Tibial artery (tissue), 4 donors: ENCODE results near the gene PFKL.

ENCODE experiments used
- DNase-seq, 2 donors: peaks; one replicate each; pipeline ENCODE4 v3.0.0-alpha.2; 2019
- H3K27ac ChIP-seq, 2 donors: fragments of 200-600 bp; sonication (generic) in 1 of 2; 1 replicate in 1 of 2; 2 replicates in 1 of 2; pipeline ENCODE4 v1.5.1; 2018 to 2019; ENCODE audit warnings: mild to moderate bottlenecking in 1 of 2
- H3K27me3 ChIP-seq, 2 donors: fragments of 200-600 bp; sonication (generic) in 1 of 2; one replicate each; pipeline versions ENCODE4 v1.5.1 to v1.6.0; 2016 to 2019
- H3K36me3 ChIP-seq, 3 donors: fragments of 200-600 bp; sonication (generic) in 2 of 3; one replicate each; pipeline ENCODE4 v1.5.1; 2016 to 2019; ENCODE audit warnings: mild to moderate bottlenecking in 2 of 3
- H3K4me1 ChIP-seq, 4 donors: fragments of 200-600 bp; sonication (generic) in 2 of 4; 1 replicate in 3 of 4; 2 replicates in 1 of 4; pipeline ENCODE4 v1.5.1; 2016 to 2019
- H3K4me3 ChIP-seq, 2 donors: fragments of 200-600 bp; sonication (generic) in 1 of 2; 1 replicate in 1 of 2; 2 replicates in 1 of 2; pipeline ENCODE4 v1.5.1; 2018 to 2019; ENCODE audit warnings: mild to moderate bottlenecking in 2 of 2
- H3K9me3 ChIP-seq, 3 donors: fragments of 200-600 bp; sonication (generic) in 1 of 3; one replicate each; pipeline ENCODE4 v1.5.1; 2016 to 2019
- CTCF ChIP-seq, 2 experiments: fragments of 200-600 bp in 1 of 2; fragments of 450-650 bp in 1 of 2; IDR thresholded peaks; one replicate each; pipeline ENCODE4 v1.5.1; 2017 to 2019; ENCODE audit warnings: antibody characterized with exemption in 2 of 2, mild to moderate bottlenecking in 1 of 2, moderate library complexity in 1 of 2
- intact Hi-C: fragments of 100-400 bp; cut with DNase I; formaldehyde crosslinking; loops from one replicate; pipeline ENCODE4 v1.15.0; 2023; ENCODE audit warnings: low total_unique reads

PFKL gene

DNA sequence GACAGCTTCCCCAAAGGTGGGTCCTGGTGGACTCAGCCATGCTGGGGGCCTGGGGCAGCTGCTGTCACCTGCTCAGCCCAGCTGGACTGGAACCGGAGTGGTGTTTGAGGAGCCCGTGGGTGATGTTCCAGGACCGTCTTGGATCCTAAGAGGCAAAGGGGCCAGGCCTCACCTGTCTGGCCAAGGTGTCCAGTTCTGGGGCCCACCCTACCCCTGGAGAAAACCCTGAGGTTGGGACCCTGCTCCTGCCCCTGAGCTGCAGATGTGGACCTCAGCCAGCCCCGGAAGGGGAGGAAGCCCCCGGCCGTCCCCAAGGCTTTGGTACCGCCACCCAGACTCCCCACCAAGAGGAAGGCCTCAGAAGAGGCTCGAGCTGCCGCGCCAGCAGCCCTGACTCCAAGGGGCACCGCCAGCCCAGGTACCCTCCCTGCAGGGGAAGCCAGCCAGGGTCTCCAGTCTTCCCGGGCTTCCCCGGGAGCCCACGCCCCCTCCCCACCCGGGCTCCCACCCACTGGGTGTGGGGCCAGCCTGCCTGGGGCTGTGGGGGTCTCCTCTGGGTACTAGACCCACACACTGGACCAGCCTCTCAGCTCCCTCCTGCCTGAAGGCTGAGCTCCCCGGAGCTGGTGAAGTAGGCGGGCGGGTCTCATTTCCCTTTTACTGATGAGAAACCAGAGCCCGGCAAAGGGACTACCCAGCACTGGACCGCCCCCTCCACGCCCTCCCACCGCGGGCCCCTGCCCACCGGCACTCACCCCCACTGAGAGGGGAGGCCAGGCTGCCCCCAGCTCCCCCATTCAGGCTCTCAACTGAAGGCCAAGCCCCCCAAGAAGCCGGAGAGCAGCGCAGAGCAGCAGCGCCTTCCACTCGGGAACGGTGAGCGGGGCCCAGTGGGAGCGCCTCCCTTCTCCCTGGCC lies 12.9 kb upstream of the PFKL start:
- no peak for DNase-seq
- intact Hi-C loops, result no loop called here
- H3K27me3 ChIP-seq, result peaks cover 0 to 44% of the 10 kb centered on the region in 2 donors

DNA sequence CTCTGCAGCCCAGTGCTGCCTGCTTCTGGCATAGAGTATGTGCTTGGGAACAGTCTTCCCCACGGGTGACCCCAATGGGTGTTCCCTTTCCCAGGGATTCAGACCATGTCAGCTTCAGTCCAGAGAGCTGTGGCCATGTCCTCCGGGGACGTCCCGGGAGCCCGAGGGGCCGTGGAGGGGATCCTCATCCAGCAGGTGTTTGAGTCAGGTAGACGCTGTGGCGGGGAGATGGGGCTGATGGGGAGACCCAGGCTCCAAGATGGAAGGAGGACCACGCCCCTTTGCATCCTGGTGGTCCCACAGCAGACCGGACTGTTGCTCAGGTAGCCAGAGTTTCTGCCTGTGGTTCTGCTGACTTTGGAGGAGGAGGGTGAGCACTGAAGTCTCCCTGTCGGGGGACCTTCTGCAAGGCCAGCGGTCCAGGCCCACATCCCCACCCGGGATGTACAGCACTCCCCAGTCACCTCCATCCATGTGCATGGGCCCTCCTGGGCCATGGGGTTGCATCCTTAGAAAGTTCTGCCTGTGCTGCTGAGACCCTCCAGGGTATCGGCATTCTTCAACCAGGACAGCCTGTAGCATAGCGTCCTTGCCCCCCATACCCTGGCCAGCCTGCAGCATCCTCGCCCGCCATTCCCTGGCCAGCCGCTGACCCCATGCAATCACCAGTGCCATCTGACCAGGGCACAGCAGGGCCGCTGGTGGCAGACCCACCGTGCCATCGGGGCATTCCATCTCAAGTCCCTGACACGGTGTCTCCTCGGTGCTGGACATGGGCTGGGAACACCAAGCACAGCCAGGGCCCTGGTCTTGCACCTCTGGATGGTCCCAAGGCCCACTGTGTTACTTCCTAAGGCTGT lies 11.4 kb upstream of the PFKL start:
- H3K36me3 ChIP-seq, result no peaks in the 10 kb centered on the region
- no peak for TF ChIP-seq CTCF (IDR thresholded peaks at IDR 0.05)
- peaks cover 0 to 11% (median 4%) of the 10 kb centered on the region in 4 donors for H3K4me1 ChIP-seq
- no peak overlapping the region for H3K4me3 ChIP-seq
- DNase-seq, result no peak
- H3K27me3 ChIP-seq, result peaks cover 0 to 55% of the 10 kb centered on the region in 2 donors
- no peaks in the 10 kb centered on the region for H3K9me3 ChIP-seq
- no peak overlapping the region for H3K27ac ChIP-seq
- intact Hi-C loops, result no loop called here

More for the DNA sequence above, 12.9 kb upstream of the PFKL start:
- no peak overlapping the region for H3K27ac ChIP-seq
- H3K9me3 ChIP-seq, result no peaks in the 10 kb centered on the region
- H3K36me3 ChIP-seq, result no peaks in the 10 kb centered on the region
- no peak overlapping the region for H3K4me3 ChIP-seq
- no peak for TF ChIP-seq CTCF (IDR thresholded peaks at IDR 0.05)
- H3K4me1 ChIP-seq, result peaks cover 0 to 11% (median 4%) of the 10 kb centered on the region in 4 donors

GRCh38 chr21:44289381-44290010 lies 10.4 kb upstream of the PFKL start:
- TF ChIP-seq CTCF (IDR thresholded peaks at IDR 0.05), result no peak
- Histone ChIP-seq H3K36me3 (no peaks in the 10 kb centered on the region), H3K27ac (no peak overlapping the region), H3K4me1 (peaks cover 0 to 16% (median 7%) of the 10 kb centered on the region in 4 donors), H3K9me3 (no peaks in the 10 kb centered on the region), H3K27me3 (peaks cover 0 to 62% of the 10 kb centered on the region in 2 donors), H3K4me3 (no peak overlapping the region)
- intact Hi-C loops, result no loop called here
- no peak for DNase-seq

- TF ChIP-seq CTCF (IDR thresholded peaks at IDR 0.05), result no peak
- Histone ChIP-seq H3K4me3 (no peak overlapping the region), H3K27ac (no peak overlapping the region), H3K4me1 (peaks cover 0 to 19% (median 12%) of the 10 kb centered on the region in 4 donors), H3K27me3 (peaks cover 0 to 63% of the 10 kb centered on the region in 2 donors), H3K36me3 (no peaks in the 10 kb centered on the region), H3K9me3 (no peaks in the 10 kb centered on the region)
- intact Hi-C loops, result no loop called here
- no peak for DNase-seq
Measured at GRCh38 chr21:44290327-44291077, 9.4 kb upstream of the PFKL start.
